Lung (tissue), 12 donors: ENCODE data around the gene FKBP6. TPM values are rescaled to one million over a fixed set of nuclear protein-coding genes. Genes with fewer than 3 reads are reported as not detected.
A peak's percentile ranks its signal among the peaks of the same experiment; 100 is the strongest.

Experiments used
- ATAC-seq: fragments of 200-7000 bp; cut with Tn5 transposase; one replicate; pipeline ENCODE4 v1.9.1; 2020; ENCODE audit warnings: moderate number of reproducible peaks; ENCODE audit not compliant: insufficient read depth, low FRiP score
- DNase-seq, 3 donors: peaks; one replicate each; pipeline ENCODE4 v3.0.0-alpha.2; 2013 to 2017
- H3K27ac ChIP-seq, 2 donors: one replicate each; pipeline ENCODE4 v1.5.1; 2013; ENCODE audit warnings: mild to moderate bottlenecking in 2 of 2, moderate library complexity in 2 of 2, control low read depth in 1 of 2, inconsistent platforms in 1 of 2, low read depth in 1 of 2, low read length in 1 of 2
- H3K27me3 ChIP-seq, 3 donors: one replicate each; pipeline ENCODE4 v1.5.1; 2013; ENCODE audit warnings: low read length in 2 of 3; ENCODE audit not compliant: control insufficient read depth in 3 of 3, insufficient read depth in 3 of 3
- H3K36me3 ChIP-seq, 4 donors: one replicate each; pipeline ENCODE4 v1.5.1; 2013; ENCODE audit warnings: low read length in 4 of 4, mild to moderate bottlenecking in 1 of 4, moderate library complexity in 1 of 4; ENCODE audit not compliant: control insufficient read depth in 4 of 4, insufficient read depth in 4 of 4
- H3K4me1 ChIP-seq, 5 donors: one replicate each; pipeline ENCODE4 v1.5.1; 2013; ENCODE audit warnings: low read length in 5 of 5, mild to moderate bottlenecking in 2 of 5, moderate library complexity in 1 of 5; ENCODE audit not compliant: control insufficient read depth in 5 of 5, insufficient read depth in 5 of 5
- H3K4me3 ChIP-seq: one replicate; pipeline ENCODE4 v1.5.1; 2013; ENCODE audit warnings: mild to moderate bottlenecking, control low read depth, moderate library complexity
- H3K9ac ChIP-seq, 2 donors: one replicate each; pipeline ENCODE4 v1.5.1; 2013; ENCODE audit warnings: low read length in 2 of 2, control low read depth in 1 of 2; ENCODE audit not compliant: insufficient read depth in 1 of 2
- H3K9me3 ChIP-seq, 4 donors: one replicate each; pipeline ENCODE4 v1.5.1; 2013; ENCODE audit warnings: low read length in 3 of 4, mild to moderate bottlenecking in 1 of 4, moderate library complexity in 1 of 4; ENCODE audit not compliant: control insufficient read depth in 4 of 4, insufficient read depth in 3 of 4
- CTCF ChIP-seq: IDR thresholded peaks from 2 replicates; pipeline ENCODE4 v1.5.1; 2012; ENCODE audit warnings: mild to moderate bottlenecking; ENCODE audit errors: control extremely low read depth, extremely low read depth
- WGBS, 2 donors: extraction: QIAGEN DNeasy Blood & Tissue Kit; methylation state at CpG; one replicate each; pipeline ENCODE4 v1.1.7; 2013; 5-methylcytosine and 5-hydroxymethylcytosine counted together
- polyA plus RNA-seq, 2 donors: library from polyadenylated mRNA; stranded (reverse); fragments of 200-250 nt; gene quantifications; one replicate each; pipeline ENCODE4 v1.2.1, GENCODE V29; 2013
- total RNA-seq, 2 donors: library from RNA; depleted of rRNA in 1 of 2; stranded (reverse); fragments of >200 nt in 1 of 2; gene quantifications; one replicate each; pipeline ENCODE4 v1.2.1, GENCODE V29; 2014 to 2021
- donor health status: control.
- donor health status: control.
- donor health status: Bipolar disorder and iron deficiency.
- donor health status: healthy.
- donor health status: DM: yes; HTN: yes; CAD: no.

The FKBP6 gene
- total and polyA plus RNA-seq, 4 donors, result 0.08 to 1.5 TPM; not detected in 2

DNA sequence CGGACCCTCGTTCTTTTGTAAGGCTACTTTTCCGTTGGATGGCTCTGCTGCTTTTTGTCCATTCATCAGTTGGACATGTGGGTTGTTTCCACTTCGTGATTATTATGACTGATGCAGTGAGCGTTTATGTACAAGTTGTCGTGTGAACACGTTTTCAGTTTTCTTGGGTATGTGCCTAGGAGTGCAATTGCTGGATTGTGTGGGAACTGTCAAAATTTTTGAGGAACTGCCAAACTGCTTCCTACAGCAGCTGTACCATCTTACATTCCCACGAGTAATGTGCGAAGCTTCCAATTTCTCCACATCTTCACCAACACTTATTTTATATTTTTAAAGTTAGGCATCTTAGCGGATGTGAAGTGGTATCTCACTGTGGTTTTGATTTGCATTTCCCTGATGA lies 10.4 kb downstream of the FKBP6 start:
- no peaks in the 10 kb centered on the region for H3K27me3 ChIP-seq
- no peak overlapping the region for H3K9ac ChIP-seq
- 73 to 75% methylated on average over 10 of the region's 10 CpGs for WGBS, 2 donors
- H3K36me3 ChIP-seq, result no peaks in the 10 kb centered on the region
- TF ChIP-seq CTCF, result no peak
- no peak overlapping the region for H3K27ac ChIP-seq
- peaks cover 0 to 4% (median 0%) of the 10 kb centered on the region in 5 donors for H3K4me1 ChIP-seq
- H3K4me3 ChIP-seq, result no peak overlapping the region
- ATAC-seq (no peak), DNase-seq (peak; percentile 43 to 88 (median 75))
- H3K9me3 ChIP-seq, result no peaks in the 10 kb centered on the region

- DNase-seq, result no peak
- TF ChIP-seq CTCF, result no peak
- no peaks in the 10 kb centered on the region for H3K27me3 ChIP-seq
- no peak overlapping the region for H3K27ac ChIP-seq
- ATAC-seq, result no peak
- no peaks in the 10 kb centered on the region for H3K9me3 ChIP-seq
- H3K36me3 ChIP-seq, result no peaks in the 10 kb centered on the region
- peaks cover 0 to 4% (median 0%) of the 10 kb centered on the region in 5 donors for H3K4me1 ChIP-seq
- no peak overlapping the region for H3K4me3 ChIP-seq
- WGBS, 2 donors, result 80 to 89% methylated on average over 7 of the region's 7 CpGs
- no peak overlapping the region for H3K9ac ChIP-seq
These were observed 12.6 kb downstream of the FKBP6 start for GRCh38 chr7:73340514-73340913.

- Histone ChIP-seq H3K4me1 (peaks cover 0 to 4% (median 0%) of the 10 kb centered on the region in 5 donors), H3K27me3 (no peaks in the 10 kb centered on the region), H3K27ac (no peak overlapping the region), H3K36me3 (no peaks in the 10 kb centered on the region), H3K9ac (no peak overlapping the region), H3K4me3 (no peak overlapping the region), H3K9me3 (no peaks in the 10 kb centered on the region)
- 63 to 65% methylated on average over 8 of the region's 8 CpGs for WGBS, 2 donors
- ATAC-seq (no peak), DNase-seq (no peak)
- TF ChIP-seq CTCF, result no peak
These were observed 13.9 kb downstream of the FKBP6 start for GRCh38 chr7:73341877-73342276.

GRCh38 chr7:73342645-73343044 lies 14.7 kb downstream of the FKBP6 start:
- Histone ChIP-seq H3K9ac (no peak overlapping the region), H3K36me3 (no peaks in the 10 kb centered on the region), H3K9me3 (no peaks in the 10 kb centered on the region), H3K4me3 (no peak overlapping the region), H3K27ac (no peak overlapping the region), H3K4me1 (peaks cover 0 to 4% (median 0%) of the 10 kb centered on the region in 5 donors), H3K27me3 (no peaks in the 10 kb centered on the region)
- TF ChIP-seq CTCF, result peak; percentile 11
- WGBS, 2 donors, result 42 to 65% methylated on average over 8 of the region's 8 CpGs
- no peak for ATAC-seq
- DNase-seq, result peak; percentile 67 to 88 (median 84)
